ENCODE data around the gene NPDC1. TPM values are rescaled to one million over a fixed set of nuclear protein-coding genes. Genes with fewer than 3 reads are reported as not detected.

The NPDC1 gene
- total and polyA plus RNA-seq, 2 experiments from 2014 or later, result 43.1 to 121 TPM

DNA sequence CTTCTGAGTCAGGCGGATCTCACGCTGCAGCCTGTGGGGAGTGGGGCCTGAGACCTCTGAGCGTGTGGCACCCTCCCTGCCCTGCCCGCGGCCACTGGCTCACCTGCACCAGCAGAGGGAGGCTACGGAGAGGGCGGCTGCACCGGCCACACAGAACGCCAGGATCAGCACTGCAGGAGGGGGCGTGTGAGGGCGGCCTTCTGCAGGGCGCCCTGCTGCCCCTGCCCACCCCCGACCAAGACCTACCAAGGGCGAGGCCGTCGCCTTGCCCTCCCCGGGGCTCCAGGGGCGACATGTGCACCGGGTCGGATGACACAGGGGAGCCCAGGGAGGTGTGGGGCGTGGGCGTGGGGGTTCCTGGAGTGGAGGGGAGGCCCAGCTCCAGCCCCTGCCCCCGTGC is 5.4 kb downstream of the NPDC1 start:
- no peak overlapping the region for H3K4me3 ChIP-seq
- 90 to 92% methylated on average over 15 to 23 of the region's 23 CpGs for WGBS, 2 experiments (ENCODE audit: low coverage in 1 of 2, low lambda C conversion rate in 2 of 2, missing lambda C conversion rate in 2 of 2)
- no peaks in the 10 kb centered on the region for H3F3A ChIP-seq (ENCODE audit: insufficient read depth)
- no peak overlapping the region for H3K27ac ChIP-seq
- no peaks in the 10 kb centered on the region for H3K27me3 ChIP-seq (replicated peaks; ENCODE audit: insufficient read depth)
- no peaks in the 10 kb centered on the region for H3K36me3 ChIP-seq (ENCODE audit: low read depth)
- in situ Hi-C loops (cut with MboI), result no loop called here
- DNase-seq, result no peak
- H3K9me3 ChIP-seq (ENCODE audit: low read depth), result no peaks in the 10 kb centered on the region
- TF ChIP-seq EZH2 (IDR thresholded peaks at IDR 0.05; ENCODE audit: insufficient read depth, poor library complexity, severe bottlenecking), result no peak
- TF ChIP-seq EZH2phosphoT487 (IDR thresholded peaks at IDR 0.05; ENCODE audit: insufficient read depth, low read depth), result no peak
- peaks cover 8% of the 10 kb centered on the region; the same call in 1 of the 2 replicates for H3K4me1 ChIP-seq (ENCODE audit: insufficient read depth)
- H4K20me1 ChIP-seq (ENCODE audit: insufficient read depth), result no peaks in the 10 kb centered on the region; the same call in 1 of the 2 replicates
- no peaks in the 10 kb centered on the region for H3K9me2 ChIP-seq (ENCODE audit: insufficient read depth)
- H3K9ac ChIP-seq, result no peak overlapping the region
- no peak overlapping the region for H2AFZ ChIP-seq
- H3K4me2 ChIP-seq (ENCODE audit: unreplicated experiment), result no peak overlapping the region
- peaks cover 25% of the 10 kb centered on the region for H3K79me2 ChIP-seq (ENCODE audit: insufficient read depth)

- TF ChIP-seq EZH2phosphoT487 (IDR thresholded peaks at IDR 0.05; ENCODE audit: insufficient read depth, low read depth), result no peak
- no peak for TF ChIP-seq EZH2 (IDR thresholded peaks at IDR 0.05; ENCODE audit: insufficient read depth, poor library complexity, severe bottlenecking)
- Histone ChIP-seq H3F3A (ENCODE audit: insufficient read depth) (no peaks in the 10 kb centered on the region), H3K4me1 (ENCODE audit: insufficient read depth) (peaks cover 5% of the 10 kb centered on the region; the same call in 1 of the 2 replicates), H3K4me2 (ENCODE audit: unreplicated experiment) (no peak overlapping the region), H2AFZ (no peak overlapping the region), H4K20me1 (ENCODE audit: insufficient read depth) (no peaks in the 10 kb centered on the region; the same call in 1 of the 2 replicates), H3K27ac (no peak overlapping the region), H3K27me3 (replicated peaks; ENCODE audit: insufficient read depth) (no peaks in the 10 kb centered on the region), H3K9me2 (ENCODE audit: insufficient read depth) (no peaks in the 10 kb centered on the region), H3K9me3 (ENCODE audit: low read depth) (no peaks in the 10 kb centered on the region), H3K9ac (no peak overlapping the region), H3K4me3 (no peak overlapping the region), H3K36me3 (ENCODE audit: low read depth) (no peaks in the 10 kb centered on the region), H3K79me2 (ENCODE audit: insufficient read depth) (peaks cover 18% of the 10 kb centered on the region)
- DNase-seq, result no peak
- WGBS, 2 experiments (ENCODE audit: low coverage in 1 of 2, low lambda C conversion rate in 2 of 2, missing lambda C conversion rate in 2 of 2), result 83 to 85% methylated on average over 25 to 32 of the region's 32 CpGs
- in situ Hi-C loops (cut with MboI), result loop anchor here (10.0 kb wide), 1 partner anchor 265 kb away; no protein-coding TSS in a partner anchor
Measured at GRCh38 chr9:137039611-137040366, 6.2 kb downstream of the NPDC1 start.

- in situ Hi-C loops (cut with MboI), result loop anchor here (10.0 kb wide), 1 partner anchor 264 kb away; no protein-coding TSS in a partner anchor
- H3K4me3 ChIP-seq, result no peak overlapping the region
- no peaks in the 10 kb centered on the region for H3K9me3 ChIP-seq (ENCODE audit: low read depth)
- H3K27ac ChIP-seq, result no peak overlapping the region
- H3K36me3 ChIP-seq (ENCODE audit: low read depth), result no peaks in the 10 kb centered on the region
- H3F3A ChIP-seq (ENCODE audit: insufficient read depth), result no peaks in the 10 kb centered on the region
- no peak overlapping the region for H3K9ac ChIP-seq
- TF ChIP-seq EZH2 (IDR thresholded peaks at IDR 0.05; ENCODE audit: insufficient read depth, poor library complexity, severe bottlenecking) (no peak), EZH2phosphoT487 (IDR thresholded peaks at IDR 0.05; ENCODE audit: insufficient read depth, low read depth) (no peak)
- H3K79me2 ChIP-seq (ENCODE audit: insufficient read depth), result peaks cover 10% of the 10 kb centered on the region
- 87 to 90% methylated on average over 8 to 9 of the region's 9 CpGs for WGBS, 2 experiments (ENCODE audit: low coverage in 1 of 2, low lambda C conversion rate in 2 of 2, missing lambda C conversion rate in 2 of 2)
- no peak for DNase-seq
- H3K4me1 ChIP-seq (ENCODE audit: insufficient read depth), result no peaks in the 10 kb centered on the region
- no peak overlapping the region for H2AFZ ChIP-seq
- H3K4me2 ChIP-seq (ENCODE audit: unreplicated experiment), result no peak overlapping the region
- H3K27me3 ChIP-seq (replicated peaks; ENCODE audit: insufficient read depth), result no peaks in the 10 kb centered on the region
- no peaks in the 10 kb centered on the region for H3K9me2 ChIP-seq (ENCODE audit: insufficient read depth)
- no peaks in the 10 kb centered on the region; the same call in 1 of the 2 replicates for H4K20me1 ChIP-seq (ENCODE audit: insufficient read depth)
Measured at GRCh38 chr9:137038916-137039315, 7.1 kb downstream of the NPDC1 start.

- H3K4me1 ChIP-seq (ENCODE audit: insufficient read depth), result no peaks in the 10 kb centered on the region
- no peaks in the 10 kb centered on the region for H3K36me3 ChIP-seq (ENCODE audit: low read depth)
- no peak for TF ChIP-seq EZH2phosphoT487 (IDR thresholded peaks at IDR 0.05; ENCODE audit: insufficient read depth, low read depth)
- no peak for TF ChIP-seq EZH2 (IDR thresholded peaks at IDR 0.05; ENCODE audit: insufficient read depth, poor library complexity, severe bottlenecking)
- DNase-seq, result no peak
- H3K4me2 ChIP-seq (ENCODE audit: unreplicated experiment), result no peak overlapping the region
- H2AFZ ChIP-seq, result no peak overlapping the region
- H3K4me3 ChIP-seq, result no peak overlapping the region
- H3F3A ChIP-seq (ENCODE audit: insufficient read depth), result no peaks in the 10 kb centered on the region
- no peaks in the 10 kb centered on the region for H3K9me3 ChIP-seq (ENCODE audit: low read depth)
- H3K9me2 ChIP-seq (ENCODE audit: insufficient read depth), result no peaks in the 10 kb centered on the region
- H3K9ac ChIP-seq, result no peak overlapping the region
- H3K27me3 ChIP-seq (replicated peaks; ENCODE audit: insufficient read depth), result no peaks in the 10 kb centered on the region
- no peaks in the 10 kb centered on the region for H3K79me2 ChIP-seq (ENCODE audit: insufficient read depth)
- no peaks in the 10 kb centered on the region for H4K20me1 ChIP-seq (ENCODE audit: insufficient read depth)
- 85 to 91% methylated on average over 10 of the region's 10 CpGs for WGBS, 2 experiments (ENCODE audit: low coverage in 1 of 2, low lambda C conversion rate in 2 of 2, missing lambda C conversion rate in 2 of 2)
- H3K27ac ChIP-seq, result no peak overlapping the region
- in situ Hi-C loops (cut with MboI), result loop anchor here (10.0 kb wide), 1 partner anchor 263 kb away; no protein-coding TSS in a partner anchor
Measured at GRCh38 chr9:137037483-137037882, 8.5 kb downstream of the NPDC1 start.
